Prostate gland (tissue), 2 donors: ENCODE data around the gene ZBTB7C. TPM values are rescaled to one million over a fixed set of nuclear protein-coding genes. Genes with fewer than 3 reads are reported as not detected.

Experiments
- DNase-seq: peaks from one replicate; pipeline ENCODE4 v3.0.0-alpha.2; 2019; ENCODE audit warnings: low spot score
- H3K27ac ChIP-seq, 2 donors: fragments of 200-600 bp; sonication (generic); 2 replicates each; pipeline ENCODE4 v1.5.1; 2017 to 2019
- H3K27me3 ChIP-seq: fragments of 200-600 bp; sonication (generic); replicated peaks from 2 replicates; pipeline ENCODE4 v1.5.1; 2019; ENCODE audit not compliant: insufficient read depth
- H3K36me3 ChIP-seq, 2 donors: fragments of 200-600 bp; sonication (generic); 1 replicate in 1 of 2; 2 replicates in 1 of 2; pipeline versions ENCODE4 v1.5.1 to v1.8.1; 2017 to 2019
- H3K4me1 ChIP-seq: fragments of 200-600 bp; sonication (generic); replicated peaks from 2 replicates; pipeline ENCODE4 v1.5.1; 2019
- H3K4me3 ChIP-seq, 2 donors: fragments of 200-600 bp; sonication (generic); 2 replicates each; pipeline ENCODE4 v1.5.1; 2017 to 2019
- H3K9me3 ChIP-seq: fragments of 200-600 bp; sonication (generic); 2 replicates; pipeline ENCODE4 v1.5.1; 2017
- POLR2A ChIP-seq: fragments of 450-650 bp; IDR thresholded peaks from one replicate; pipeline ENCODE4 v1.6.1; 2016; ENCODE audit warnings: antibody characterized with exemption, mild to moderate bottlenecking
- POLR2AphosphoS5 ChIP-seq: sonication (generic); formaldehyde crosslinking; IDR thresholded peaks from one replicate; pipeline ENCODE4 v1.6.1; 2017; ENCODE audit warnings: antibody characterized with exemption
- WGBS: methylation state at CpG from one replicate; pipeline ENCODE4 v1.1.5; 2018; 5-methylcytosine and 5-hydroxymethylcytosine counted together
- intact Hi-C: fragments of 100-400 bp; cut with DNase I; formaldehyde crosslinking; loops from one replicate; pipeline ENCODE4 v1.14.2; 2022
- total RNA-seq, 2 donors: library from RNA; depleted of rRNA; stranded (reverse); fragments of >200 nt; gene quantifications; one replicate each; pipeline ENCODE4 v1.1.0, GENCODE V29; 2016
- TF ChIP-seq, protein P1 (sequence below), 4 experiments: fragments of 200-600 bp in 2 of 4; fragments of 450-650 bp in 2 of 4; sonication (generic) in 2 of 4; IDR thresholded peaks; 1 replicate in 3 of 4; 2 replicates in 1 of 4; pipeline ENCODE4 v1.5.1; 2016 to 2019; ENCODE audit warnings: antibody characterized with exemption in 4 of 4, mild to moderate bottlenecking in 2 of 4, moderate library complexity in 2 of 4

The ZBTB7C gene
- total RNA-seq, 2 donors from 2014 or later: 14.7 to 48.9 TPM

DNA sequence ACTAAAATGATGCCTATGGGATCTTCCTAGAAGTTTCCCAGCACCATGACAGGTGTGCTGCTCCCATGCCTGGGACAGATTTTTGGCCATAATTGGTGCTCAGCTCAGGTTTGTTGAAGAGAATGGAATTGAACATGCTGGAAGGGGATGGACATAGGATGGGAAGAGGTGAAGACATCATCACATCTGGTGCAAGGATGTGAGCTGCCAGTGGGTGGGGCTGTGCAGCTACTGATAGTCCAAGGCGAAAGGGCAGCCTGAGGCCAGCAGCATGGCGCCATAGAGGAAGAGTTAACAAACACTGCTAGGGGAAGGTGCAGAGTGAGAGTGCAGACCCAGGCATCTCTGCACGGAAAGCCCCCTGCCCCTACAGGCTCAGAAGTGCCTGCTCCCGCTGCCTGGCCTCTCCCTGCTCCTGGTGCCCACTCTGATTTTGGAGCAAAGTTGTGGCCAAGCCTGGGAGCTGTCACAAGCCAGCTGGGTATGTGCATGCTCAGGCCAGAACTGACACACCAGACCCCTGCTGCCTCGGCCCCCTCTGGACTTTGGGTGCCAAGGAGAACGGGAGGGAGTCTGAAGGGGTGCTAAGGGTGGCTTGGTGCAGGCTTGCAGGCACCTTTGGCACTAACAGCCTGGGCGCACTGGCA is 178.6 kb downstream of the ZBTB7C start:
- Histone ChIP-seq H3K27me3 (no peaks in the 10 kb centered on the region), H3K27ac (no peak overlapping the region), H3K4me3 (no peak overlapping the region), H3K36me3 (no peaks in the 10 kb centered on the region), H3K9me3 (no peaks in the 10 kb centered on the region), H3K4me1 (no peaks in the 10 kb centered on the region)
- intact Hi-C loops: loop anchor here (5.0 kb wide), 1 partner anchor 217 kb away; no protein-coding TSS in a partner anchor
- peak; percentile 36 for DNase-seq
- 87% methylated on average over 7 of the region's 7 CpGs for WGBS
- TF ChIP-seq POLR2AphosphoS5: no peak
- TF ChIP-seq, protein P1, sequence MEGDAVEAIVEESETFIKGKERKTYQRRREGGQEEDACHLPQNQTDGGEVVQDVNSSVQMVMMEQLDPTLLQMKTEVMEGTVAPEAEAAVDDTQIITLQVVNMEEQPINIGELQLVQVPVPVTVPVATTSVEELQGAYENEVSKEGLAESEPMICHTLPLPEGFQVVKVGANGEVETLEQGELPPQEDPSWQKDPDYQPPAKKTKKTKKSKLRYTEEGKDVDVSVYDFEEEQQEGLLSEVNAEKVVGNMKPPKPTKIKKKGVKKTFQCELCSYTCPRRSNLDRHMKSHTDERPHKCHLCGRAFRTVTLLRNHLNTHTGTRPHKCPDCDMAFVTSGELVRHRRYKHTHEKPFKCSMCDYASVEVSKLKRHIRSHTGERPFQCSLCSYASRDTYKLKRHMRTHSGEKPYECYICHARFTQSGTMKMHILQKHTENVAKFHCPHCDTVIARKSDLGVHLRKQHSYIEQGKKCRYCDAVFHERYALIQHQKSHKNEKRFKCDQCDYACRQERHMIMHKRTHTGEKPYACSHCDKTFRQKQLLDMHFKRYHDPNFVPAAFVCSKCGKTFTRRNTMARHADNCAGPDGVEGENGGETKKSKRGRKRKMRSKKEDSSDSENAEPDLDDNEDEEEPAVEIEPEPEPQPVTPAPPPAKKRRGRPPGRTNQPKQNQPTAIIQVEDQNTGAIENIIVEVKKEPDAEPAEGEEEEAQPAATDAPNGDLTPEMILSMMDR (IDR thresholded peaks at IDR 0.05): peak in 3 of 4 experiments; percentile 45 to 57 (median 46)

DNA sequence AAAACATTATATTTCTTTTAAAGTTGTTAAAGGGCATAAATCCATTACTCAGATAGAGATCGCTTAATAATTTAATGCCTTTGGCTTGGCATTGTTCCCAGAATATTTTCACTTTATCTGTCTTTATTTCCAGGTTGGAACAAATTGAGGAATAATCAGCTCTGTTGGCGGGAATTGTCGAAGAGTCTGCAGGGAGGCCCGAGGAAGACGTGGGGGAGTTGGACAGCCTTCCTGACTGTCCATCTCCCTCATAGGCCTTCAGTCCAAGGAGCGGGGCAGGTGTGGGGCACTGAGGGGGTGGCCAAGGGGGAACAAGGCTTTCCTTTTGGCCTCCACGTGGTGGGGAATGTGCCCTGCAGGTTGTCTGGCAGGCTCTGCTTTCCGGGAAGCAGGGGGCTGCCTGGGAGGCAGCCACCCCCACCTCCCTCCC is 179.6 kb downstream of the ZBTB7C start:
- no peaks in the 10 kb centered on the region for H3K9me3 ChIP-seq
- no peaks in the 10 kb centered on the region for H3K27me3 ChIP-seq
- H3K4me1 ChIP-seq: no peaks in the 10 kb centered on the region
- no peak for DNase-seq
- no peak overlapping the region for H3K27ac ChIP-seq
- no peak overlapping the region for H3K4me3 ChIP-seq
- intact Hi-C loops: no loop called here
- WGBS: 24% methylated on average over 8 of the region's 8 CpGs
- no peak for TF ChIP-seq POLR2AphosphoS5
- TF ChIP-seq POLR2A: no peak
- no peaks in the 10 kb centered on the region for H3K36me3 ChIP-seq

DNA sequence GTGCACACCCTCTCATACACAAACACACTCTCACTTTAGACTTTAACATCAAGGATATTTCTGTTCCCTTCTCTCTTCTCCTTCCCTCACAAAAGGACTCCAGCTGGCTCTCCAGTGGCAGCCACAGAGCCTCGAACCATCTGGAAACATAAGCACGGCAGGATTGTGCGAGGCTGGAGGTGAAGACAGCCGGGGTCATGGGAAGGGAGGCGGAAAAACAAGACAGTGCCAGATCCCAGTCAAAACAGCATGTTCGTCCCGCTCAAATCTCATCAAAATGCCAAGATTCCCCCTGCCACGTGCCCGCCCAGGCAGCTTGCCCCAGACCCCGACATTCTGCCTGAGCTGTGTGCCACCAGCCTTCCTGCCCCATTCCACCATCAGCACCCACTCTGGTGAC is 180.3 kb downstream of the ZBTB7C start:
- no peaks in the 10 kb centered on the region for H3K36me3 ChIP-seq
- no peak overlapping the region for H3K4me3 ChIP-seq
- H3K27ac ChIP-seq: no peak overlapping the region
- no peaks in the 10 kb centered on the region for H3K4me1 ChIP-seq
- H3K27me3 ChIP-seq: no peaks in the 10 kb centered on the region
- DNase-seq: no peak
- 80% methylated on average over 10 of the region's 10 CpGs for WGBS
- intact Hi-C loops: no loop called here
- TF ChIP-seq POLR2A: no peak
- no peak for TF ChIP-seq POLR2AphosphoS5
- TF ChIP-seq, protein P1 (IDR thresholded peaks at IDR 0.05): no peak
- no peaks in the 10 kb centered on the region for H3K9me3 ChIP-seq

DNA sequence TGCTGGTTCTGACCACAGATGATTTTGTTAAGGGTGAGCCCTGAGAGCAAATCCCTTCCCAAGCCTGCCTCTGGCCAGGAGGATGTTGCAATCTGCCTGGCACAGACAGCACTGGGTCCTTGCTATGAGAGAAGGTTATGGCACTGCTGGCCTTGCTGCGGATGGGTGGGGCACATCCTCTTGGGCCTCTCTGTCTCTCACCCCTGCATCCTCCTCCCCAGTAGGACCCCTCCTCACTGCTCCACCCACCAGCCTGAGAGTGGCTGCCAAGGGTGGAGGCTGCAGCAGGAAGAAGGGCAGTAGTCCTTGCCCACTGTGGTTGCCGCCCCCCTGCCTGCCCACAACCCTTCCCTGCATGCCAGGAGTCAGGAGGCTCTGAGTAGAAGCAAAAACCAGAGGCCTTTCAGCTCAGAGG is 180.9 kb downstream of the ZBTB7C start:
- Histone ChIP-seq H3K4me3 (no peak overlapping the region), H3K9me3 (no peaks in the 10 kb centered on the region), H3K27me3 (no peaks in the 10 kb centered on the region), H3K36me3 (no peaks in the 10 kb centered on the region), H3K4me1 (no peaks in the 10 kb centered on the region), H3K27ac (no peak overlapping the region)
- no peak for DNase-seq
- intact Hi-C loops: no loop called here
- TF ChIP-seq POLR2AphosphoS5 (no peak), POLR2A (no peak)
- TF ChIP-seq, protein P1 (IDR thresholded peaks at IDR 0.05): no peak
- 82% methylated on average over 2 of the region's 2 CpGs for WGBS

DNA sequence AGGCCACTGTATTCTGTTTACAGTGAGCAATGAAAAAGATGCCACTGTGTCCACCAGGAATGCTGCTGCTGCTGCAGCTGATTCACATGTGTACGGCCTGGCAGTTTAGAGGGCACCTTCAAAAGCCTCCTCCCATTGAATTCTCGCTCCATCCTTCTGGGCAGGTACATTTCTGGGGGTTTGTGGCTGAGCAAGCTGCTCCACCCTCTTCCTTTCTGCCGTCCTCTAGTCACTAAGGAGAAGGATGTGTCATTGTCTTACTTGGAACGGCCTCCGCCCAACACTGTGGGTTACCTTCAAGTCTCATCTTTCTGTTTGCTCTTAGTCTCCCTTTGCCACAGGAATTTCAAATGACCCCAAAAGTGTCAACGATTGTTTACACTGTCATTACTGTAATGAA is 182.0 kb downstream of the ZBTB7C start:
- H3K4me3 ChIP-seq: no peak overlapping the region
- H3K27me3 ChIP-seq: no peaks in the 10 kb centered on the region
- no peaks in the 10 kb centered on the region for H3K9me3 ChIP-seq
- intact Hi-C loops: no loop called here
- H3K36me3 ChIP-seq: no peaks in the 10 kb centered on the region
- 66% methylated on average over 6 of the region's 6 CpGs for WGBS
- no peaks in the 10 kb centered on the region for H3K4me1 ChIP-seq
- DNase-seq: no peak
- H3K27ac ChIP-seq: no peak overlapping the region
- TF ChIP-seq, protein P1 (IDR thresholded peaks at IDR 0.05): no peak
- TF ChIP-seq POLR2AphosphoS5 (no peak), POLR2A (no peak)
